Activated CD4-positive, alpha-beta T cell treated with anti-CD3 and anti-CD28 coated beads for 36 hours (primary cell): ENCODE data around the gene PSTPIP2. TPM values are rescaled to one million over a fixed set of nuclear protein-coding genes. Genes with fewer than 3 reads are reported as not detected.
A peak's percentile ranks its signal among the peaks of the same experiment; 100 is the strongest.
"Not testable (repeated sequence)": the region's sequence is repeated elsewhere in the genome, so short reads cannot be mapped to it uniquely, and the experiment has no call there.

Source experiments
- ATAC-seq: fragments of 200-7000 bp; cut with Tn5 transposase; one replicate; pipeline ENCODE4 v1.10.0; 2021; ENCODE audit warnings: mild to moderate bottlenecking, moderate library complexity
- CTCF ChIA-PET: fragments of 350-600 bp; sonication (Branson Sonifier 250); formaldehyde crosslinking; loops from one replicate; lab custom pipeline; 2021; ENCODE audit warnings: antibody characterized with exemption; lab: Charles Lee
- POLR2A ChIA-PET: fragments of 350-600 bp; sonication (Branson Sonifier 250); formaldehyde crosslinking; loops from one replicate; lab custom pipeline; 2021; ENCODE audit warnings: antibody characterized with exemption, inconsistent platforms; lab: Charles Lee
- DNase-seq: peaks from one replicate; pipeline ENCODE4 v3.0.0-alpha.2; 2020
- H3K27ac Mint-ChIP-seq: one replicate; pipeline ENCODE4 v1.8.0; 2021; ENCODE audit warnings: mixed read lengths
- H3K27me3 Mint-ChIP-seq: one replicate; pipeline ENCODE4 v1.8.0; 2021; ENCODE audit warnings: mixed read lengths
- H3K36me3 Mint-ChIP-seq: one replicate; pipeline ENCODE4 v1.8.0; 2021; ENCODE audit warnings: low read depth, mixed read lengths
- H3K4me1 Mint-ChIP-seq: one replicate; pipeline ENCODE4 v1.8.0; 2021; ENCODE audit warnings: mixed read lengths
- H3K4me3 Mint-ChIP-seq: one replicate; pipeline ENCODE4 v1.8.0; 2021; ENCODE audit warnings: mild to moderate bottlenecking, moderate library complexity, mixed read lengths
- H3K9me3 Mint-ChIP-seq: one replicate; pipeline ENCODE4 v1.8.0; 2021; ENCODE audit warnings: low read depth, mixed read lengths
- intact Hi-C, 2 experiments: fragments of 100-400 bp; cut with DNase I in 1 of 2; cut with micrococcal nuclease in 1 of 2; formaldehyde crosslinking; loops; one replicate each; pipeline versions ENCODE4 v1.14.2 to v1.15.1; 2022 to 2024; cut with DNase I, micrococcal nuclease
- total RNA-seq, 2 experiments: library from RNA; stranded (reverse); gene quantifications; one replicate each; pipeline ENCODE4 v1.2.3, GENCODE V29; 2021

PSTPIP2 gene
- total RNA-seq, 2 experiments from 2014 or later, result 11.5 to 15.3 TPM

DNA sequence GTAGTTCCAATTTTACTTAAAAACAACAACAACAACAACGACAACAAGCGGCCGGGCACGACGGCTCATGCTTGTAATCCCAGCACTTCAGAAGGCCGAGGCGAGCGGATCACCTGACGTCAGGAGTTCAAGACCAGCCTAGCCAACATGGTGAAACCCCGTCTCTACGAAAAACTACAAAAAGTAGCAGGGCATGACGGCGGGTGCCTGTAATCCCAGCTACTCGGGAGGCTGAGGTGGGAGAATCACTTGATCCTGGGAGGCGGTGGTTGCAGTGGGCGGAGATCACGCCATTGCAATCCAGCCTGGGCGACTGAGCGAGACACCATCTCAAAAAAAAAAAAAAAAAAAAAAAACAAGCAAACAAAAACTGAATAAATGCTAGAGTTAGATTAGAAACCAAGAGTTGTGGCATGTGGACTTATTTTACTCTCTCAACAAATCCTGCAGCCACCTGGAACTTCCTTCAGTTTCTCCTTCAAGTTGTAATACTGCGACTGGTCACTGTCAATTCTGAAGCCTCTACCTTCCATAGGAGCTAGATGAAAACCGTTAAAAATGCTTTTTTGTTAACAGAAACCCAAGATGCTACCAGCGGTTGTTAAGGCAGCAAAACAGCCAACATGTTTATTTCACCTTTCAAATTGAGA, 24.7 kb upstream of the PSTPIP2 start:
- Mint-ChIP-seq H3K27me3 (no peaks in the 10 kb centered on the region), H3K36me3 (peaks cover 34% of the 10 kb centered on the region), H3K4me3 (peak overlapping the region; percentile 97), H3K27ac (peak overlapping the region; percentile 99), H3K4me1 (peaks cover 31% of the 10 kb centered on the region), H3K9me3 (no peaks in the 10 kb centered on the region)
- no peak for ATAC-seq
- DNase-seq, result no peak
- intact Hi-C loops, result loop anchor here in 1 of 2 experiments (5.0 kb wide), 1 partner anchor 76 kb away; a partner anchor contains a TSS
- ChIA-PET CTCF (interaction anchor here (0.9 to 1.2 kb wide), 5 partner anchors 13 to 184 kb away, joined by 3 to 4 read pairs (median 4); no protein-coding TSS in a partner anchor), POLR2A (interaction anchor here (0.5 to 0.6 kb wide), 2 partner anchors 17 to 30 kb away, joined by 4 to 8 read pairs; no protein-coding TSS in a partner anchor)

DNA sequence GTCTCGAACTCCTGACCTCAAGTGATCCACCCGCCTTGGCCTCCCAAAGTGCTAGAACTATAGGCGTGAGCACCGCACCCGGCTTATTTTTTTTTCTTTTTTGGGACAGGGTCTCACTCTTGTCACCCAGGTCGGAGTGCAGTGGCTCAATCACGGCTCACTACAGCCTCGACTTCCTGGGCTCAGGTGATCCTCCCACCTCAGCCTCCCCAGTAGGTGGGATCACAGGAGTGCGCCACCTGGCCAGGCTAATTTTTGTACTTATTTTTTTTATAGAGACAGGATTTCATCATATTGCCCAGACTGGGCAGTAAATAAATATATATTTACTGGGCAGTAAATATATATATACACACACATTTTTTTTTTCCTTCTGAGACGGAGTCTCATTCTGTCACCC, 23.5 kb upstream of the PSTPIP2 start:
- Mint-ChIP-seq H3K4me3 (peak overlapping the region; percentile 44), H3K9me3 (no peaks in the 10 kb centered on the region), H3K27ac (no peak overlapping the region), H3K27me3 (no peaks in the 10 kb centered on the region), H3K4me1 (peaks cover 41% of the 10 kb centered on the region), H3K36me3 (peaks cover 46% of the 10 kb centered on the region)
- DNase-seq (no peak), ATAC-seq (no peak)
- intact Hi-C loops, result loop anchor here in 1 of 2 experiments (5.0 kb wide), 1 partner anchor 77 kb away; a partner anchor contains a TSS
- POLR2A ChIA-PET, result interaction anchor here (0.6 kb wide), 1 partner anchor 24 kb away, joined by 3 read pairs; no protein-coding TSS in a partner anchor
- CTCF ChIA-PET, result interaction anchor here (0.6 to 1.4 kb wide), 3 partner anchors 116 to 505 kb away, joined by 3 to 4 read pairs (median 3); no protein-coding TSS in a partner anchor

DNA sequence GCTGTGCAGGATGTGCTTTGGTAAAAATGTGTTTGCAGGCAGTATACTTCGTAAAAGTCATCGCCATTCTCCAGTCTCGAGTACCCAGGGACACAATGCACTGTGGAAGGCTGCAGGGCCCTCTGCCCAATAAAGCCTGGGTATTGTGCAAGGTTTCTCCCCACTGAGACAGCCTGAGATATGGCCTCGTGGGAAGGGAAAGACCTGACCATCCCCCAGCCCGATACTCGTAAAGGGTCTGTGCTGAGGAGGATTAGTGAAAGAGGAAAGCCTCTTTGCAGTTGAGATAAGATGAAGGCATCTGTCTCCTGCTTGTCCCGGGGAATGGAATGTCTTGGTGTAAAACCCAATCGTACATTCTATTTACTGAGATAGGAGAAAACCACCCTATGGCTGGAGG, 16.4 kb upstream of the PSTPIP2 start:
- Mint-ChIP-seq H3K4me1 (peaks cover 14% of the 10 kb centered on the region), H3K36me3 (peaks cover 73% of the 10 kb centered on the region)
- ATAC-seq, intact Hi-C loops, H3K9me3 Mint-ChIP-seq, POLR2A ChIA-PET, CTCF ChIA-PET, H3K4me3 Mint-ChIP-seq, DNase-seq, H3K27ac Mint-ChIP-seq, H3K27me3 Mint-ChIP-seq: not testable (repeated sequence)

DNA sequence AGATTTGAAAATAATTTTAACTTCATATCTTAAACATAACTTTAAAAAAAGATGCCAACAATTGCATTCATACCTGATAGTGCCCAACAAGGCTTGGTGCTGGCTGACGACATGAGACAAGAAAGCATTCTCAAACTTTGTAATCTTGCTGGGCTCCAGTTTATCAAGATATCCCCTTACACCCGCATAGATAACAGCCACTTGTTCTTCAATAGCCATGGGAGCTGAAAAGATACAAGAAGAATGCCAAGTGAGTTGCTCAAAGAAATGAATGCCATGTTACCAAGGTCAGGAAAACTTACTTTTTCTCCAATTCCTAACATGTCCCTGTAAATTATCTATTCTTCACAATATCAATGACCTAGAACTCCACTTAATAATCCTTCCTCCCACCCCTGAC, 12.4 kb upstream of the PSTPIP2 start:
- Mint-ChIP-seq H3K9me3 (no peaks in the 10 kb centered on the region), H3K27me3 (no peaks in the 10 kb centered on the region), H3K4me1 (no peaks in the 10 kb centered on the region), H3K4me3 (no peak overlapping the region), H3K36me3 (peaks cover 68% of the 10 kb centered on the region), H3K27ac (no peak overlapping the region)
- intact Hi-C loops, result no loop called here
- ATAC-seq (no peak), DNase-seq (no peak)
- ChIA-PET CTCF (interaction anchor here (0.8 to 1.2 kb wide), 2 partner anchors 11 to 13 kb away, joined by 4 to 5 read pairs; no protein-coding TSS in a partner anchor), POLR2A (no interaction called here)

DNA sequence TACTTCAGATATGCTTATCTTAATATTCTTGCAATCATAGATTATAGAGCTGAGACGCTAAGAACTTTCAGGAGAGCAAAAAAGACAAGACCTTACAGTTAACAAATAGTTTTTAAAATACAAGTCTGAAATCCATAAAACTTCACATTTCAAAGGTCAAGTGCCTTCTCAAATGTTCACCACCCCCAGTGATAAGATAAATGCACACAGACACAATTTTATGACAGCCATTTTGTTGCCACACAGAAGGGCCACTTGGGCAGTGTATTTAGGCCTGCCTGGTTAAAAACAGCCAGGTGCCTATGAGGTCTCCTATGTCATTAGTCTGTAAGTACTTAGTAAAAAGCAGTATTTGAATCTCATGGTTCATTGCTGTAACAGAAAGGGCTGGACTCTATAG, 8.1 kb upstream of the PSTPIP2 start:
- intact Hi-C loops, result no loop called here

DNA sequence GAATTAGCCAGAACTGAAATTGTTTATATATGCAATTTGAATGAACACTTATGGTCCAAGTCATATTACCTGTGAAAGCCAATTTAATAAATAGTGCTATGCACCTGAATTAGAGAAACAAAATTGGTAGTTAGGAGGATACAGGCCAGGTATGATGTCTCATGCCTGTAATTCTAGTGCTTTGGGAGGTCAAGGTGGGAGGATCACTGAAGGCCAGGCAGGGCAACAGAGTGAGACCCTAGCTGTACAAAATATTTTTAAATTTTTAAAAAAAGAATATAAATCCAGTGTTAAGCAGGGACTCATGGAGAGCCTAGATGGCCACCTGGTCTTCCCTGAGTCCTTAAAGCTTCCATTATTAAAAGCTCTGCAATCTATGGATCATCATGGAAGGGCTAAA, 7.3 kb upstream of the PSTPIP2 start:
- DNase-seq, result no peak
- H3K36me3 Mint-ChIP-seq, result peaks cover 30% of the 10 kb centered on the region
- no peak overlapping the region for H3K27ac Mint-ChIP-seq
- no peaks in the 10 kb centered on the region for H3K9me3 Mint-ChIP-seq
- H3K4me3 Mint-ChIP-seq, result no peak overlapping the region
- intact Hi-C loops, result loop anchor here (10.0 kb wide), 2 partner anchors 145 to 805 kb away; no protein-coding TSS in a partner anchor
- CTCF ChIA-PET, result interaction anchor here (0.9 kb wide), 1 partner anchor 15 kb away, joined by 3 read pairs; no protein-coding TSS in a partner anchor
- POLR2A ChIA-PET, result no interaction called here
- H3K27me3 Mint-ChIP-seq, result no peaks in the 10 kb centered on the region
- no peak for ATAC-seq
- no peaks in the 10 kb centered on the region for H3K4me1 Mint-ChIP-seq

More for the DNA sequence above, 8.1 kb upstream of the PSTPIP2 start:
- no peaks in the 10 kb centered on the region for H3K4me1 Mint-ChIP-seq
- no peak overlapping the region for H3K27ac Mint-ChIP-seq
- no peaks in the 10 kb centered on the region for H3K27me3 Mint-ChIP-seq
- ChIA-PET CTCF (interaction anchor here (0.9 kb wide), 2 partner anchors 14 to 180 kb away, joined by 3 read pairs; no protein-coding TSS in a partner anchor), POLR2A (no interaction called here)
- DNase-seq (no peak), ATAC-seq (no peak)
- H3K36me3 Mint-ChIP-seq, result peaks cover 37% of the 10 kb centered on the region
- no peak overlapping the region for H3K4me3 Mint-ChIP-seq
- no peaks in the 10 kb centered on the region for H3K9me3 Mint-ChIP-seq

DNA sequence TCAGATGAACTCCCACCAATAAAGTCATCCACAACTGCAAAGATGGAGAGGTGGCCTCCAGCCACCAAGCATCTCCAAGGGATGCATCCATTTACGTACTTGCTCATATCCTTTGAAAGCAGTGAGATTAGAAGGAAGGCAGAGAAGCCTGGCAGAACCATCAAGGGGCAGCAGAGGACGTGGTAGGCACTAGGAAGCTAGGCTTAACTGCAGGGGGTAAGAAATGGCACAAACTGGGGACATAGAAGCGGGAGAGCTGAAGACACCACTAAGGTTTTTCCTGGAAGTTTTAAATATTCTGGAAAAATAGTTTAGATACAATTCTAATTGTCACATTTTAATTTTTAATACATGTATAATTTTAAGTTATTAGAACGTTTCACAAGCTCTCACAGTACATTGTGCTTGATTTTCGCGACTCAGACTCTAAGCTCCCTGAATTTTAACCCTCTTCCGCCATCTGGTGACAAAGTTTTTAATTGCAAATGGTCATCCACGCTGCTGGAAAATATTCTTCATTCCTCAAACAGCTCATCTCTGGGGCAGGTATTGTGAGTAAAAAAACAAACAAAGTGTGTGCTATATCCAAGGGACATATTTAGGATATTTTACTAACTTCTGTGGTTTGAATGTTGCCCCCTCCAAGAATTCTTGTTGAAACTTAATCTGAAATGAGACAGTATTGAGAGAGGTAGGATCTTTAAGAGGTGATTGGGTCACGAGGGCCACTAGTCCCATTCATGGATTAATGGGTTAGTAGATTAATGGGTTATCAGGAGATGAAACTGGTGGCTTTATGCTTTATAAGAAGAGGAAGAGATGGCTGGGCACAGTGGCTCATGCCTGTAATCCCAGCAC, 1.6 kb upstream of the PSTPIP2 start:
- DNase-seq (peak; percentile 68), ATAC-seq (peak; percentile 60)
- POLR2A ChIA-PET, result interaction anchor here (0.6 to 1.3 kb wide), 7 partner anchors 9 to 453 kb away, joined by 3 to 5 read pairs (median 3); partner anchors contain the start of gene ATP5F1A
- intact Hi-C loops, result loop anchor here (1.0 to 10.0 kb wide), 13 partner anchors 46 to 799 kb away; partner anchors contain the start of gene EPG5 (in 1 of the 2)
- Mint-ChIP-seq H3K4me1 (peaks cover 36% of the 10 kb centered on the region), H3K27ac (no peak overlapping the region), H3K4me3 (no peak overlapping the region), H3K36me3 (peaks cover 4% of the 10 kb centered on the region), H3K9me3 (no peaks in the 10 kb centered on the region), H3K27me3 (no peaks in the 10 kb centered on the region)
- CTCF ChIA-PET, result interaction anchor here (0.7 to 4.3 kb wide), 63 partner anchors 9 to 432 kb away, joined by 3 to 42 read pairs (median 5); partner anchors contain the start of gene SLC14A1

DNA sequence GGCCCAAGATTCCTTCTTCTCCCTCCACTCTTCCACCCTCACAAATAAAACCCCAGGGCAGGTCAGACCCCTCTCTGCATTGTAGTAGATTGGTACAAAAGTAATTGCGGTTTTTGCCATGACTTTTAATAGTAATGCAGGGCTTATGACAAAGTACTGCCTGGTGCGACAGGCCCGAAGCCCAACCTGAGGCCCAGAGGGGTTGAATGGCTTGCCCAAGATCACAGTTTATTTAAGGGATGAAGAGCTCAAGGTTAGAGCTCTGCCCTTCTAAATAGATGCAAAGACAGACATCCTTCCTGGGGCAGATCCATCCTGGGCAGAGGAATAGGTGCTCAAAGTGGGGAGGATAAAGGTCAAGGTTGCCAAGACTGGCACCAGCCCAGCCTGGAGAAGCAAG, 899 bp upstream of the PSTPIP2 start:
- DNase-seq (no peak), ATAC-seq (no peak)
- Mint-ChIP-seq H3K36me3 (peaks cover 4% of the 10 kb centered on the region), H3K4me3 (peak overlapping the region; percentile 70), H3K27ac (peak overlapping the region; percentile 39), H3K4me1 (peaks cover 38% of the 10 kb centered on the region), H3K9me3 (no peaks in the 10 kb centered on the region), H3K27me3 (no peaks in the 10 kb centered on the region)
- POLR2A ChIA-PET, result interaction anchor here (0.6 to 1.3 kb wide), 4 partner anchors 12 to 402 kb away, joined by 3 read pairs; no protein-coding TSS in a partner anchor
- intact Hi-C loops, result loop anchor here (1.0 to 10.0 kb wide), 13 partner anchors 46 to 798 kb away; partner anchors contain the start of gene EPG5 (in 1 of the 2)
- CTCF ChIA-PET, result interaction anchor here (0.5 to 4.3 kb wide), 42 partner anchors 10 to 409 kb away, joined by 3 to 42 read pairs (median 6); partner anchors contain the start of gene SLC14A1

DNA sequence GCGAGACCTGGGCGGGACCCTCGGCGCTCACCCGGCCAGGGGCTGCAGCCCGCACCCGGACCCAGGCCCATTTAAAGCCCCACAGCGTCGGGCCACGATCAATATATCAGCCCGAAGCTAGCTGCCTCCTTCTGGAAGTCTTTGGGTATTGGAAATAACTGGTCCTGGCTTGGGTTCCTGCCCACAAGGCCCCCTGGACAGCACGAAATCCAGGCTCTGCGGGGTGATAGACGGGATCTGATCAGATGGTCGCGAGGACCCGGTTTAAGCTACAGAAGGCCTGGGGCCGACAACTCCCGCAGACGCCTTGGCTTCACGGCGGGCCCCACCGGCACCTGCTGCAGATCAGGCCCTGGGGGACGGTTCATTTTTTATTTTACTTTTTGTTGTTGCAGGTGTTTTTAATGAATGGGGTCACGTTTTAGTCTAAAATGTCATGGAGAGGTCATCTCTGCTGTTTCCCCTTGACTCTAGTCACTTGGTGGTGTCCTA, 362 bp upstream of the PSTPIP2 start:
- intact Hi-C loops, result loop anchor here (2.0 to 10.0 kb wide), 7 partner anchors 45 to 798 kb away; no protein-coding TSS in a partner anchor
- DNase-seq, result peak; percentile 19

More for the DNA sequence above, 362 bp upstream of the PSTPIP2 start:
- Mint-ChIP-seq H3K4me1 (peaks cover 38% of the 10 kb centered on the region), H3K36me3 (peaks cover 2% of the 10 kb centered on the region), H3K4me3 (peak overlapping the region; percentile 70), H3K9me3 (peaks cover 2% of the 10 kb centered on the region), H3K27me3 (no peaks in the 10 kb centered on the region), H3K27ac (peak overlapping the region; percentile 39)
- ATAC-seq, result no peak
- POLR2A ChIA-PET, result interaction anchor here (0.6 to 1.4 kb wide), 3 partner anchors 10 to 155 kb away, joined by 3 to 4 read pairs (median 3); no protein-coding TSS in a partner anchor
- CTCF ChIA-PET, result interaction anchor here (0.5 to 4.3 kb wide), 15 partner anchors 11 to 408 kb away, joined by 3 to 42 read pairs (median 8); partner anchors contain the start of gene SLC14A1
